MM.1S (cell line): ENCODE data around the gene LMBRD1.

Source experiments
- DNase-seq: peaks from one replicate; pipeline ENCODE4 v3.0.0-alpha.2; 2015
- H2AFZ ChIP-seq: fragments of 300-600 bp; sonication (generic); 2 replicates; pipeline ENCODE4 v1.6.0; 2016; ENCODE audit warnings: antibody characterized with exemption, low read length
- H3F3A ChIP-seq: fragments of 300-600 bp; sonication (generic); 2 replicates; pipeline ENCODE4 v1.6.1; 2016; ENCODE audit warnings: mild to moderate bottlenecking, antibody characterized with exemption, low read length, moderate library complexity, mixed read lengths; ENCODE audit not compliant: insufficient read depth
- H3K27ac ChIP-seq: fragments of 300-600 bp; sonication (generic); 2 replicates; pipeline ENCODE4 v1.5.1; 2016; ENCODE audit warnings: mild to moderate bottlenecking, low read length
- H3K27me3 ChIP-seq: fragments of 300-600 bp; sonication (generic); replicated peaks from 2 replicates; pipeline ENCODE4 v1.6.0; 2016; ENCODE audit warnings: low read length; ENCODE audit not compliant: insufficient read depth
- H3K36me3 ChIP-seq: fragments of 300-600 bp; sonication (generic); replicated peaks from 2 replicates; pipeline ENCODE4 v1.6.1; 2016; ENCODE audit warnings: mild to moderate bottlenecking, low read length, mixed read lengths; ENCODE audit not compliant: insufficient read depth
- H3K4me1 ChIP-seq: fragments of 300-600 bp; sonication (generic); 2 replicates; pipeline ENCODE4 v1.6.1; 2016; ENCODE audit warnings: low read length, mixed read lengths
- H3K4me2 ChIP-seq: fragments of 300-600 bp; sonication (generic); 2 replicates; pipeline ENCODE4 v1.6.0; 2016; ENCODE audit warnings: low read depth, low read length
- H3K4me3 ChIP-seq: fragments of 300-600 bp; sonication (generic); 2 replicates; pipeline ENCODE4 v1.5.1; 2016; ENCODE audit warnings: low read length, mixed read lengths
- H3K79me2 ChIP-seq: fragments of 300-600 bp; sonication (generic); 2 replicates; pipeline ENCODE4 v1.6.1; 2016; ENCODE audit warnings: mixed run types, low read length, mixed read lengths
- H3K9ac ChIP-seq: fragments of 300-600 bp; sonication (generic); 2 replicates; pipeline ENCODE4 v1.6.1; 2016; ENCODE audit warnings: low read length, mixed read lengths
- H3K9me2 ChIP-seq: fragments of 300-600 bp; sonication (generic); replicated peaks from 2 replicates; pipeline ENCODE4 v1.6.1; 2016; ENCODE audit warnings: mild to moderate bottlenecking, low read length, mixed read lengths; ENCODE audit not compliant: insufficient read depth
- H3K9me3 ChIP-seq: fragments of 300-600 bp; sonication (generic); replicated peaks from 2 replicates; pipeline ENCODE4 v1.6.1; 2016; ENCODE audit warnings: mild to moderate bottlenecking, low read length, mixed read lengths; ENCODE audit not compliant: insufficient read depth
- H4K20me1 ChIP-seq: fragments of 300-600 bp; sonication (generic); 2 replicates; pipeline ENCODE4 v1.6.1; 2016; ENCODE audit warnings: mild to moderate bottlenecking, low read length, moderate library complexity, mixed read lengths; ENCODE audit not compliant: insufficient read depth
- CTCF ChIP-seq: fragments of 300-600 bp; sonication (generic); IDR thresholded peaks from 2 replicates; pipeline ENCODE4 v1.5.1; 2016; ENCODE audit warnings: antibody characterized with exemption, low read length, mixed read lengths
- EZH2 ChIP-seq: fragments of 300-600 bp; sonication (generic); optimal IDR thresholded peaks from 2 replicates; pipeline ENCODE3; 2017; ENCODE audit warnings: low read depth, mild to moderate bottlenecking, antibody characterized with exemption, low read length, mixed read lengths
- EZH2phosphoT487 ChIP-seq: fragments of 300-600 bp; sonication (generic); IDR thresholded peaks from 2 replicates; pipeline ENCODE4 v1.6.1; 2018; ENCODE audit warnings: antibody characterized with exemption, low read length

Gene LMBRD1

GRCh38 chr6:69768664-69769063 lies 28.1 kb downstream of the LMBRD1 start:
- Histone ChIP-seq H3K4me2 (no peak overlapping the region), H3K27me3 (no peaks in the 10 kb centered on the region), H3K79me2 (no peaks in the 10 kb centered on the region), H3K36me3 (no peaks in the 10 kb centered on the region), H2AFZ (no peak overlapping the region), H3K9me3 (no peaks in the 10 kb centered on the region), H4K20me1 (no peaks in the 10 kb centered on the region), H3K27ac (no peak overlapping the region), H3K4me3 (no peak overlapping the region), H3K9me2 (no peaks in the 10 kb centered on the region), H3K9ac (no peak overlapping the region), H3K4me1 (no peaks in the 10 kb centered on the region), H3F3A (no peaks in the 10 kb centered on the region)
- TF ChIP-seq CTCF, result peak; percentile 12; the same call in 1 of the 2 replicates
- no peak for TF ChIP-seq EZH2
- DNase-seq, result no peak

GRCh38 chr6:69763763-69764162 lies 33.0 kb downstream of the LMBRD1 start:
- H3F3A ChIP-seq, result no peaks in the 10 kb centered on the region
- 0 out of 2 replicates have a peak, but pooled peaks cover 3% of the 10 kb centered on the region for H3K79me2 ChIP-seq
- H3K9ac ChIP-seq, result no peak overlapping the region
- H3K36me3 ChIP-seq, result no peaks in the 10 kb centered on the region
- no peaks in the 10 kb centered on the region for H3K9me2 ChIP-seq
- no peak overlapping the region for H3K27ac ChIP-seq
- no peaks in the 10 kb centered on the region for H3K27me3 ChIP-seq
- DNase-seq, result no peak
- H2AFZ ChIP-seq, result no peak overlapping the region
- no peaks in the 10 kb centered on the region for H4K20me1 ChIP-seq
- H3K4me1 ChIP-seq, result no peaks in the 10 kb centered on the region
- no peak overlapping the region for H3K4me3 ChIP-seq
- TF ChIP-seq CTCF, result no peak
- TF ChIP-seq EZH2phosphoT487, result no peak
- TF ChIP-seq EZH2, result no peak
- H3K4me2 ChIP-seq, result no peak overlapping the region
- H3K9me3 ChIP-seq, result no peaks in the 10 kb centered on the region

GRCh38 chr6:69761853-69762252 lies 35.0 kb downstream of the LMBRD1 start:
- Histone ChIP-seq H3K9me2 (no peaks in the 10 kb centered on the region), H3K9me3 (no peaks in the 10 kb centered on the region), H3K9ac (no peak overlapping the region), H3F3A (peaks cover 8% of the 10 kb centered on the region; the same call in 1 of the 2 replicates), H3K79me2 (peaks cover 14% of the 10 kb centered on the region), H2AFZ (no peak overlapping the region), H3K4me1 (peaks cover 12% of the 10 kb centered on the region), H4K20me1 (no peaks in the 10 kb centered on the region), H3K27me3 (no peaks in the 10 kb centered on the region), H3K27ac (no peak overlapping the region), H3K36me3 (no peaks in the 10 kb centered on the region), H3K4me2 (no peak overlapping the region), H3K4me3 (no peak overlapping the region)
- TF ChIP-seq CTCF, result no peak
- no peak for TF ChIP-seq EZH2phosphoT487
- no peak for TF ChIP-seq EZH2
- DNase-seq, result no peak
